H1 (cell line): Measurements from ENCODE around the gene ZNF74. TPM values are rescaled to one million over a fixed set of nuclear protein-coding genes. Genes with fewer than 3 reads are reported as not detected.

Source experiments
- CTCF ChIA-PET: fragments of 300-600 bp; sonication (Branson Sonifier 250); formaldehyde crosslinking; loops from one replicate; lab custom pipeline; 2021; ENCODE audit not compliant: partially characterized antibody; lab: Charles Lee
- POLR2A ChIA-PET: fragments of 300-600 bp; sonication (Branson Sonifier 250); formaldehyde crosslinking; loops from one replicate; lab custom pipeline; 2021; ENCODE audit warnings: inconsistent platforms; ENCODE audit not compliant: partially characterized antibody; lab: Charles Lee
- DNase-seq, 2 experiments: peaks; one replicate each; pipeline versions ENCODE4 v3.0.0 to v3.0.0-alpha.2; 2010 to 2022; ENCODE audit warnings: low spot score in 2 of 2, low read depth in 1 of 2, mixed read lengths in 1 of 2
- FAIRE-seq: peaks from 2 replicates; lab custom pipeline; 2011; peaks lifted over from hg19 to GRCh38; lab: Jason Lieb, UNC
- H2AFZ ChIP-seq: 2 replicates; pipeline ENCODE4 v1.8.1; 2012; ENCODE audit warnings: low read length, inconsistent platforms
- H2AK5ac ChIP-seq: 2 replicates; pipeline ENCODE4 v1.6.1; 2013; ENCODE audit warnings: low read depth, low read length
- H2BK120ac ChIP-seq: replicated peaks from 2 replicates; pipeline ENCODE3; 2013; ENCODE audit warnings: low read depth, low read length, inconsistent platforms
- H2BK12ac ChIP-seq: 2 replicates; pipeline ENCODE4 v1.6.1; 2013; ENCODE audit warnings: low read depth, low read length
- H2BK15ac ChIP-seq: 2 replicates; pipeline ENCODE4 v1.6.1; 2013; ENCODE audit warnings: low read length
- H2BK20ac ChIP-seq: 2 replicates; pipeline ENCODE4 v1.6.1; 2013; ENCODE audit warnings: low read length
- H2BK5ac ChIP-seq: 2 replicates; pipeline ENCODE4 v1.6.1; 2013; ENCODE audit warnings: low read depth, low read length
- H3K14ac ChIP-seq: 2 replicates; pipeline ENCODE4 v1.6.1; 2013; ENCODE audit warnings: inconsistent platforms; ENCODE audit not compliant: insufficient read length
- H3K18ac ChIP-seq: 2 replicates; pipeline ENCODE4 v1.6.1; 2013; ENCODE audit warnings: low read length; ENCODE audit errors: extremely low read depth
- H3K23ac ChIP-seq: 2 replicates; pipeline ENCODE4 v1.6.1; 2013; ENCODE audit warnings: inconsistent platforms; ENCODE audit not compliant: insufficient read length
- H3K23me2 ChIP-seq: 2 replicates; pipeline ENCODE4 v1.6.1; 2013; ENCODE audit warnings: low read depth, low read length
- H3K27ac ChIP-seq: 2 replicates; pipeline ENCODE4 v1.6.1; 2011; ENCODE audit warnings: low read depth, low read length, inconsistent platforms
- H3K27me3 ChIP-seq, 4 experiments: replicated peaks in 1 of 4; 1 replicate in 1 of 4; 2 replicates in 3 of 4; pipeline versions ENCODE4 v1.6.1 to v1.8.1; 2011 to 2013; ENCODE audit warnings: low read length in 3 of 4, mild to moderate bottlenecking in 3 of 4, inconsistent platforms in 2 of 4, mixed read lengths in 2 of 4, moderate library complexity in 1 of 4; ENCODE audit not compliant: control insufficient read depth in 3 of 4, insufficient read depth in 3 of 4; ENCODE audit errors: extremely low read depth in 1 of 4
- H3K36me3 ChIP-seq, 4 experiments: 2 replicates each; pipeline versions ENCODE4 v1.6.1 to v1.8.1; 2011 to 2013; ENCODE audit warnings: mild to moderate bottlenecking in 4 of 4, low read length in 3 of 4, moderate library complexity in 2 of 4, control low read depth in 1 of 4, inconsistent platforms in 1 of 4; ENCODE audit not compliant: insufficient read depth in 4 of 4, control insufficient read depth in 2 of 4
- H3K4ac ChIP-seq: replicated peaks from 2 replicates; pipeline ENCODE3; 2013; ENCODE audit warnings: low read length, low read depth, mixed read lengths, inconsistent platforms; ENCODE audit not compliant: insufficient read length
- H3K4me1 ChIP-seq, 4 experiments: replicated peaks in 1 of 4; 1 replicate in 1 of 4; 2 replicates in 3 of 4; pipeline versions ENCODE4 v1.6.1 to v1.8.1; 2011 to 2013; ENCODE audit warnings: low read length in 3 of 4, inconsistent platforms in 2 of 4, mixed read lengths in 1 of 4; ENCODE audit not compliant: insufficient read depth in 4 of 4, control insufficient read depth in 3 of 4
- H3K4me2 ChIP-seq, 2 experiments: 2 replicates each; pipeline versions ENCODE4 v1.6.1 to v1.8.1; 2011 to 2013; ENCODE audit warnings: low read depth in 2 of 2, low read length in 2 of 2, control low read depth in 1 of 2, inconsistent platforms in 1 of 2, mild to moderate bottlenecking in 1 of 2; ENCODE audit not compliant: insufficient read depth in 1 of 2
- H3K4me3 ChIP-seq, 4 experiments: fragments of 200-600, 300-600 bp in 1 of 4; sonication (generic), shearing (Covaris generic), sonication (Bioruptor Twin) in 1 of 4; 2 replicates each; pipeline versions ENCODE4 v1.5.1 to v1.8.1; 2011 to 2016; ENCODE audit warnings: low read length in 4 of 4, low read depth in 3 of 4, control low read depth in 2 of 4, inconsistent platforms in 2 of 4, mild to moderate bottlenecking in 2 of 4, mixed read lengths in 1 of 4, moderate library complexity in 1 of 4; ENCODE audit not compliant: insufficient read depth in 2 of 4; ENCODE audit errors: extremely low read depth in 1 of 4
- H3K56ac ChIP-seq: replicated peaks from 2 replicates; pipeline ENCODE3; 2013; ENCODE audit warnings: low read depth, mild to moderate bottlenecking, mixed read lengths, low read length, inconsistent platforms; ENCODE audit not compliant: insufficient read length
- H3K79me1 ChIP-seq: 2 replicates; pipeline ENCODE4 v1.6.1; 2013; ENCODE audit warnings: low read depth, low read length, control low read depth
- H3K79me2 ChIP-seq, 2 experiments: 2 replicates each; pipeline versions ENCODE4 v1.6.1 to v1.8.1; 2012 to 2013; ENCODE audit warnings: low read length in 2 of 2, mild to moderate bottlenecking in 2 of 2, inconsistent platforms in 1 of 2; ENCODE audit not compliant: insufficient read depth in 2 of 2, control insufficient read depth in 1 of 2
- H3K9ac ChIP-seq, 4 experiments: replicated peaks in 1 of 4; 1 replicate in 1 of 4; 2 replicates in 3 of 4; pipeline versions ENCODE4 v1.6.1 to v1.8.1; 2011 to 2013; ENCODE audit warnings: low read depth in 3 of 4, low read length in 3 of 4, control low read depth in 2 of 4, mild to moderate bottlenecking in 2 of 4, moderate library complexity in 2 of 4, inconsistent platforms in 1 of 4; ENCODE audit errors: extremely low read depth in 1 of 4
- H3K9me3 ChIP-seq, 2 experiments: 2 replicates each; pipeline versions ENCODE4 v1.6.1 to v1.8.1; 2012 to 2013; ENCODE audit warnings: mild to moderate bottlenecking in 2 of 2, moderate library complexity in 2 of 2, control low read depth in 1 of 2, inconsistent platforms in 1 of 2, low read depth in 1 of 2, low read length in 1 of 2, mixed read lengths in 1 of 2; ENCODE audit not compliant: insufficient read depth in 2 of 2
- H4K20me1 ChIP-seq, 2 experiments: replicated peaks in 1 of 2; 2 replicates each; pipeline versions ENCODE3 to v1.8.1; 2011 to 2013; ENCODE audit warnings: inconsistent platforms in 2 of 2, low read length in 2 of 2, mild to moderate bottlenecking in 1 of 2; ENCODE audit not compliant: insufficient read depth in 2 of 2, control insufficient read depth in 1 of 2
- H4K5ac ChIP-seq: 2 replicates; pipeline ENCODE4 v1.6.1; 2013; ENCODE audit warnings: low read length, low read depth, mixed read lengths, inconsistent platforms; ENCODE audit not compliant: insufficient read length
- H4K8ac ChIP-seq: 2 replicates; pipeline ENCODE4 v1.8.0; 2013; ENCODE audit warnings: mild to moderate bottlenecking, moderate library complexity, low read length, inconsistent platforms; ENCODE audit not compliant: insufficient read depth; ENCODE audit errors: extremely low read depth
- H4K91ac ChIP-seq: replicated peaks from 2 replicates; pipeline ENCODE3; 2013; ENCODE audit warnings: low read length, mixed read lengths, inconsistent platforms; ENCODE audit not compliant: insufficient read length
- ASH2L ChIP-seq: fragments of 200-600, 300-600 bp; sonication (generic); IDR thresholded peaks from one replicate; pipeline ENCODE4 v1.7.1; 2017; ENCODE audit warnings: low read length
- CHD1 ChIP-seq: IDR thresholded peaks from 2 replicates; pipeline ENCODE4 v1.6.1; 2012; ENCODE audit warnings: low read depth, low read length, improper control_type of control experiment
- EP300 ChIP-seq, 2 experiments: IDR thresholded peaks; 1 replicate in 1 of 2; 2 replicates in 1 of 2; pipeline ENCODE4 v1.6.1; 2011 to 2012; ENCODE audit warnings: low read depth in 2 of 2, low read length in 2 of 2, mild to moderate bottlenecking in 2 of 2, borderline replicate concordance in 1 of 2, inconsistent platforms in 1 of 2, moderate library complexity in 1 of 2
- FOSL1 ChIP-seq: IDR thresholded peaks from 2 replicates; pipeline ENCODE4 v1.6.1; 2011; ENCODE audit warnings: mild to moderate bottlenecking, low read depth, low read length, moderate library complexity; ENCODE audit not compliant: insufficient read depth
- KDM1A ChIP-seq: fragments of 200-600, 300-600 bp; sonication (generic); IDR thresholded peaks from 2 replicates; pipeline ENCODE4 v1.7.1; 2016; ENCODE audit warnings: mild to moderate bottlenecking, low read length, borderline replicate concordance
- RAD21 ChIP-seq, 2 experiments: IDR thresholded peaks in 1 of 2; conservative IDR thresholded peaks in 1 of 2; 2 replicates each; pipeline ENCODE4 v1.6.1; 2011; ENCODE audit warnings: low read depth in 2 of 2, low read length in 2 of 2, improper control_type of control experiment in 1 of 2, inconsistent platforms in 1 of 2, mild to moderate bottlenecking in 1 of 2, moderate library complexity in 1 of 2
- RNF2 ChIP-seq: fragments of 200-900, 300-1000 bp; sonication (generic); IDR thresholded peaks from 2 replicates; pipeline ENCODE4 v1.7.1; 2016; ENCODE audit warnings: borderline replicate concordance, low read depth, mild to moderate bottlenecking, antibody characterized with exemption, low read length; ENCODE audit not compliant: poor library complexity, severe bottlenecking; ENCODE audit errors: missing control alignments
- RXRA ChIP-seq: IDR thresholded peaks from 2 replicates; pipeline ENCODE4 v1.6.1; 2011; ENCODE audit warnings: low read depth, mild to moderate bottlenecking, low read length, moderate library complexity; ENCODE audit not compliant: insufficient read depth
- SIX5 ChIP-seq: IDR thresholded peaks from 2 replicates; pipeline ENCODE4 v1.6.1; 2011; ENCODE audit warnings: mild to moderate bottlenecking, low read depth, low read length
- WGBS, 2 experiments: shearing (Covaris generic) in 1 of 2; methylation state at CpG; one replicate each; pipeline versions ENCODE4 v1.1.6 to v1.1.7; 2013 to 2015; ENCODE audit warnings: low lambda C conversion rate in 2 of 2, mixed read lengths in 2 of 2, inconsistent platforms in 1 of 2, low coverage in 1 of 2, missing lambda C conversion rate in 1 of 2; ENCODE audit not compliant: insufficient replicate concordance in 2 of 2, insufficient coverage in 1 of 2, insufficient read length in 1 of 2; ENCODE audit errors: extremely low coverage in 1 of 2, missing lambda C conversion rate in 1 of 2; 5-methylcytosine and 5-hydroxymethylcytosine counted together
- polyA plus RNA-seq, 7 experiments: library from polyadenylated mRNA; depleted of rRNA in 3 of 7; stranded (reverse) in 5 of 7; unstranded in 2 of 7; fragments of >200 nt in 5 of 7; fragments of 200-250 nt in 2 of 7; gene quantifications; 1 replicate in 5 of 7; 2 replicates in 1 of 7; 4 replicates in 1 of 7; pipeline versions ENCODE4 v1.2.1 to v1.2.3, GENCODE V29; 2011 to 2013; ENCODE audit warnings: missing spikeins in 2 of 7, mixed read lengths in 2 of 7
- total RNA-seq: library from RNA; stranded (reverse); fragmentation: NEBNext Ultra II Directional; extraction: Animal tissue kit (Norgen Biotek cat#: 25700); gene quantifications from 2 replicates; pipeline ENCODE4 v1.2.1, GENCODE V29; 2021

ZNF74 gene
- total and polyA plus RNA-seq, 2 of the 8 experiments (the other 6 are each of a cell fraction or from before 2014, with no cell fraction given) = 29.7 to 45.7 TPM

DNA sequence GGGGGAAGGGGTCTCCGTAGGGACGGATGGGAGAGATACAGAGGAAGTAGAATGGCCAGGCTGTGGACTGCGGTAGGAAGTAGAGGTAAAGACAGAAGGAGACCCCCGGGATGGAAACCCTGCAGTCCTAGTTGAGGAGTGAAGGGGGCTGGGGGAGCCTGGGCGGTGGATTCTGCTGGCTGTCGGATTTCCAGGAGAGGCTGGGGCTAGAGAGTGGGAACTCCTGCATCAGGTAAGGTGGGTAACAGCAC, 44.4 kb downstream of the ZNF74 start:
- TF ChIP-seq EP300 (IDR thresholded peaks at IDR 0.05; ENCODE audit: borderline replicate concordance in 1 of 2, low read depth in 2 of 2, low read length in 2 of 2) (no peak), FOSL1 (no peak), CHD1 (no peak), ASH2L (no peak), RAD21 (IDR thresholded peaks at IDR 0.05 in 1 of 2, conservative IDR thresholded peaks at IDR 0.05 in 1 of 2; ENCODE audit: low read depth in 2 of 2, low read length in 2 of 2) (no peak), KDM1A (no peak), RNF2 (no peak), RXRA (no peak), SIX5 (no peak)
- no peak for FAIRE-seq
- Histone ChIP-seq H4K8ac (peak overlapping the region; percentile 78), H3K4me3 (peak overlapping the region; percentile 50 to 78 (median 56); a peak in 6 of 8 replicates), H3K9me3 (no peaks in the 10 kb centered on the region), H3K4me2 (peak overlapping the region; percentile 86 to 90), H3K27ac (no peak overlapping the region), H2BK12ac (0 out of 2 replicates have a peak overlapping the region, but pooled peaks have one; percentile 50), H3K56ac (no peak overlapping the region), H3K23ac (no peak overlapping the region), H3K27me3 (peaks cover 18 to 57% (median 48%) of the 10 kb centered on the region in 4 experiments), H3K4ac (no peak overlapping the region), H3K4me1 (peaks cover 0 to 15% (median 6%) of the 10 kb centered on the region in 4 experiments; a peak in 5 of 7 replicates), H4K5ac (no peak overlapping the region), H2BK20ac (no peak overlapping the region; the same call in 1 of the 2 replicates), H2AK5ac (no peak overlapping the region), H3K36me3 (peaks cover 0 to 3% (median 0%) of the 10 kb centered on the region in 4 experiments; a peak in 1 of 8 replicates), H2BK120ac (no peak overlapping the region), H3K79me1 (peaks cover 2% of the 10 kb centered on the region; the same call in 1 of the 2 replicates), H3K14ac (no peak overlapping the region), H2AFZ (no peak overlapping the region), H2BK5ac (no peak overlapping the region), H3K9ac (no peak overlapping the region), H4K20me1 (peaks cover 11 to 23% of the 10 kb centered on the region in 2 experiments), H3K18ac (peak overlapping the region; percentile 60), H2BK15ac (no peak overlapping the region), H3K23me2 (peaks cover 17% of the 10 kb centered on the region; the same call in 1 of the 2 replicates), H3K79me2 (no peaks in the 10 kb centered on the region), H4K91ac (peak overlapping the region; percentile 40)
- ChIA-PET POLR2A (interaction anchor here (1.5 kb wide), 1 partner anchor 43 kb away, joined by 4 read pairs; no protein-coding TSS in a partner anchor), CTCF (interaction anchor here (0.5 to 4.2 kb wide), 5 partner anchors 10 to 127 kb away, joined by 3 to 47 read pairs (median 7); no protein-coding TSS in a partner anchor)
- 33% methylated on average over 5 of the region's 6 CpGs; no CpG with 5 or more reads in 1 of the 2 experiments for WGBS, 2 experiments
- DNase-seq = no peak
